ENCODE results near the gene ASGR2.
A peak's percentile ranks its signal among the peaks of the same experiment; 100 is the strongest.

Gene ASGR2

DNA sequence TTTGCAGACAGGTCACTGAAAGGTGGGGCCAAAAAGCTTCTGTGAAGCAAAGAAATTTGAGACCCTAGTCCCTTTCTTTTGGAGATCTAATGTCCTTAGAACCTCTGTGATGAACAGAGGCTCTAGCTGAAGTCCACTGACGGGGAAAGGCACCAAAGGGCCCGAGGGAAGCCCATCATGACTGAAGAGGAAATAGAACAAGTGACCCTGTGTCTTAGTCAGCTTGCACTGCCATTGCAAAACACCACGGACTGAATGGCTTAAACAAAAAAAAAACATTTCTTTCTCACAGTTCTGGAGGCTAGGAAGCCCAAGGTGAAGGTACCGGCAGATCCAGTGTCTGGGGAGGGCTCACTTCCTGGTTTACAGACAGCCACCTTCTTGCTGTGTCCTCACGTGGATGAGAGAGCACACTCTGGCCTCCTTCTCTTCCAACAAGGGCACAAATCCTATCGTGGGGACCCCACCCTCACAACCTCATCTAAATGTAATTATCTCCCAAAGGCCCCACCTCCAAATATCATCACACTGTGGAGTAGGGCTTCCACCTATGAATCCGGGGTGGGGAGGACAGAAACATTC, 24.3 kb upstream of the ASGR2 start:
- no peak for DNase-seq (ENCODE audit: insufficient read length, low spot score)
- no peak for FAIRE-seq
- TF ChIP-seq SPI1 (IDR thresholded peaks at IDR 0.05; ENCODE audit: low read depth, low read length) (no peak), POLR2AphosphoS5 (IDR thresholded peaks at IDR 0.05; ENCODE audit: low read depth, low read length) (no peak), POU2F2 (IDR thresholded peaks at IDR 0.05; ENCODE audit: low read depth, low read length) (no peak), POLR2A (IDR thresholded peaks at IDR 0.05; ENCODE audit: low read depth, low read length) (no peak), TAF1 (IDR thresholded peaks at IDR 0.05; ENCODE audit: low read depth, low read length) (no peak), PAX5 (IDR thresholded peaks at IDR 0.05; ENCODE audit: insufficient read depth, low read length, severe bottlenecking) (no peak)

DNA sequence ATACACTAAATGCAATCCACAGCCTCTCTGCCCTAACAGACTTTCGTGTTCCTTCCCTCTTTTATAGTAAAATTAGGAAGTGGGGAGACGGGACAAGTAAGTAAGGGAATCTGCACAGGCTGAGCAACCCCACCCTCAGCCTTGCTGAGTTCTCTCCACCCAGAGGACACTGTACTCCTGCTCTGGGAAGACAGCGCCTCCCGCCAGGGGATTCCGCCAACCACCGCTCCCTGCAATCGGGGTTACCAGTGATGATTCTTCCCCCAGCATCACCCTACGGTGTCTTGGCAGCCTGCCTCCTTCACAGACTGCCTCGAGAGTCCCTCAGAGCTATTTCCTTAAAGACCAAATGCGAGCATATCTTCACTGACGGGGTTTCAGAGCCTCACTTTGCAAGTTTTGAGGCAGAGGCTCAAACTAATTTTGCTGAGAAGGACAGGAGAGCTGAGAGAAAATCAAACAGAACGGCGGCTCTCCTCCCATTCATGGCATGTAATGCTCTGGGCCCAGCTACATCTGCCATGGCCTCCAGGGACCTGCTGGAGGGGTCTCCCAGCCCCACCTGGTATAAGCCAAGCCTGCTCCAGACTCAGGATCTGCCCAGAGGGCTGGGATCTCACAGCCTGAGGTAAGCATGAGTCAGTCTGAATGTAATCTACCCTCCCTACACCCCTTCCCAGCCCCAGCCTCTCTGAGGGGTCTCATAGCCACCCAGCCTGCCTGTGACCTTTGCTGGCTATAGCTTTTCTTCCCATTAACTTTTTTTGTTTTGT, 22.7 kb upstream of the ASGR2 start:
- FAIRE-seq (no peak), DNase-seq (ENCODE audit: insufficient read length, low spot score) (no peak)
- TF ChIP-seq POLR2A (IDR thresholded peaks at IDR 0.05; ENCODE audit: low read depth, low read length) (no peak), POU2F2 (IDR thresholded peaks at IDR 0.05; ENCODE audit: low read depth, low read length) (no peak), TAF1 (IDR thresholded peaks at IDR 0.05; ENCODE audit: low read depth, low read length) (no peak), POLR2AphosphoS5 (IDR thresholded peaks at IDR 0.05; ENCODE audit: low read depth, low read length) (no peak), SPI1 (IDR thresholded peaks at IDR 0.05; ENCODE audit: low read depth, low read length) (no peak), PAX5 (IDR thresholded peaks at IDR 0.05; ENCODE audit: insufficient read depth, low read length, severe bottlenecking) (no peak)

DNA sequence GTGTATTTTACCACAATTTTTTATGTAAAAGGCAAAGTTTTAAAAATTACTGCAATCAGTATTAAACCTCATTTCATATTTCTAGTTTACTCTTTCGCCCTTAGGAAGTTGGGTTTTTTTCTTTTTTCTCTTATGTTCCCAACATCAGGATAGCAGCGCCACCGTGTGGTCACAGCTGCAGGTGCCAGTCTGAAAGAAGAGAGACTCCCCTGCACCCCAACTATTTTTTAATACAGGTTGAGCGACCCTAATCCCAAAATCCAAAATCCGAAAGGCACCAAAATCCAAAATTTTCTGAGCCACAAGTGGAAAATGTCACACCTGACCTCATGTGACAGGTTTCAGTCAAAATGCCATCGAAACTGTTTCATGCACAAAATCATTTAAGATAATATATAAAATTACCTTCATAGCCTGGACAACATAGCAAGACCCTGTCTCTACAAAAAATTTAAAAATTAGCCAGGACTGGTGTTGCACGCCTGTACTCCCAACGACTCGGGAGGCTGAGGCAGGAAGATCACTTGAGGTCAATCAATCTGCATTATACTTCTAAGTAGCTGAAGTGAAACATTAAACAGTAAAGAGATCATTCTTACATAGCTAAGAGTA, 21.8 kb upstream of the ASGR2 start:
- DNase-seq (ENCODE audit: insufficient read length, low spot score): no peak
- no peak for TF ChIP-seq POU2F2 (IDR thresholded peaks at IDR 0.05; ENCODE audit: low read depth, low read length)
- TF ChIP-seq PAX5 (IDR thresholded peaks at IDR 0.05; ENCODE audit: insufficient read depth, low read length, severe bottlenecking): no peak
- FAIRE-seq: peak; percentile 79

DNA sequence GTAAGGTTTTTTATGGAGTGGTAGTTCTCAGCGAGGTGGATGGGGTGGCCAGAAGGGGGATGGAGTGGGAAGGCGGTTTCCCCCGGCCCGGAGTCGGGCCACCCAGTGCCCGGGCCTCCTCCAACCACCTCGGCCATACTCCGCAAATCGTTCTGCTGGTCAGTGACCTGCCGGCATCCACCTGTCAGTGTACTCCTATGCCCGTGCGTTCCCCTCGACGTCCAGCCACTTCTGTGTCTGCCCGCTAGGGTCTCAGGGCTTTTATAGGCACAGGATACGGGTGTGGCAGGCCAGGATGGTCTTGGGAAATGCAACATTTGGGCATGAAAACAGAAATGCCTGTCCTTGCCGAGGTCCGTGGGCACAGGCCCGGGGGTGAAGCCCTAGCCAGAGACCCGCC, 19.3 kb upstream of the ASGR2 start:
- FAIRE-seq: no peak

DNA sequence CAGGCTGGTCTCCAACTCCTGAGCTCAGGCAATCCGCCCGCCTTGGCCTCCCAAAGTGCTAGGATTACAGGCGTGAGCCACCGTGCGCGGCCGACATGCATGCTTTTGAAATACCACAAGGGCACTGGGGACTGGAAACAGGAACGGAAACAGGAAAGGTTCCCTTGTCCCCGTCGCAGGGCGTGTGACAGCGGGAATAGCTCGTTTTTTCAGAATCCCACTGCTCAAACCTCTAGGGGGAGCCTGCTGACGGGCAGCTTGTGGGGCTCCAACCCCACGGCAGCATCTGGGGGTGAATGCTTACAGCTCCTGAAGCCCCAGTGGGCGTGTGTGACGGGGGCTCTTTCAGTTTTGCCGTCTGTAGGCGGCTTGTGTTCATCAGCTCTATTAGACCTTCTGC, 18.8 kb upstream of the ASGR2 start:
- FAIRE-seq (peak; percentile 79), DNase-seq (ENCODE audit: insufficient read length, low spot score) (no peak)
- TF ChIP-seq POLR2AphosphoS5 (IDR thresholded peaks at IDR 0.05; ENCODE audit: low read depth, low read length): no peak
- TF ChIP-seq SPI1 (IDR thresholded peaks at IDR 0.05; ENCODE audit: low read depth, low read length): peak; percentile 51

More for the DNA sequence above, 19.3 kb upstream of the ASGR2 start:
- no peak for DNase-seq (ENCODE audit: insufficient read length, low spot score)
- TF ChIP-seq POLR2AphosphoS5 (IDR thresholded peaks at IDR 0.05; ENCODE audit: low read depth, low read length): no peak
- no peak for TF ChIP-seq POU2F2 (IDR thresholded peaks at IDR 0.05; ENCODE audit: low read depth, low read length)
- TF ChIP-seq TAF1 (IDR thresholded peaks at IDR 0.05; ENCODE audit: low read depth, low read length): no peak
- TF ChIP-seq PAX5 (IDR thresholded peaks at IDR 0.05; ENCODE audit: insufficient read depth, low read length, severe bottlenecking): no peak
- no peak for TF ChIP-seq SPI1 (IDR thresholded peaks at IDR 0.05; ENCODE audit: low read depth, low read length)
- TF ChIP-seq POLR2A (IDR thresholded peaks at IDR 0.05; ENCODE audit: low read depth, low read length): no peak

DNA sequence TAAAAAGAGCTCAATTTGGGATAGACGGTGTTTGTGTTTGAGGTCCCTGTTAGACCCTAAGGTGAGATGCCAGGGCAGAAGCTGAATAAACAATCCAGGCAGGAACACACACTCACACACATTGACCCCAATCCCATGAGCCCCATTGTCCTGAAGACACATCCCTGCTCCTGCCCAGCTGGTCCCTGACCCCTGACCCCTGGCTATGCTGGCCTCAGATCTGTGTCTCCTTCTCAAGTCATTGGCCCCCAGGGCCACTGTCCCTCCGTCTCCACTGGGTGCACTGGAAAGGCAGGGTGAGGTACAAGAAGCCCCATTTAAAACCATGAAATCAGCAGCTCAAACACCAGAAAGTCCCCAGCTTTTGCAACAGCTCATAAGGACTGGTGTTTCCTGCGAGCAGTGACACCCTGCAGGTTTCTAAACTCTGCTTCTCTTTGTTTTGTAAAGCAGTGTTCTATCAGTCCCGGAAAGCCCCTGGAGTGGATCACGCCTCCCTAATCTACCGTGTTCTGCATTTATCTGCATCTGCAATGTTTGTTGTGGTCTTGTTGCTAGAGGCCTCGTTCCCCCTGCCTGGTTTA, 18.0 kb upstream of the ASGR2 start:
- FAIRE-seq: peak; percentile 86
- peak; percentile 58 for DNase-seq (ENCODE audit: insufficient read length, low spot score)
- TF ChIP-seq PAX5 (IDR thresholded peaks at IDR 0.05; ENCODE audit: insufficient read depth, low read length, severe bottlenecking): no peak
- peak; percentile 39; the same call in 1 of the 2 replicates for TF ChIP-seq SPI1 (IDR thresholded peaks at IDR 0.05; ENCODE audit: low read depth, low read length)
- TF ChIP-seq TAF1 (IDR thresholded peaks at IDR 0.05; ENCODE audit: low read depth, low read length): no peak
- TF ChIP-seq POU2F2 (IDR thresholded peaks at IDR 0.05; ENCODE audit: low read depth, low read length): no peak
- peak; percentile 56; the same call in 1 of the 2 replicates for TF ChIP-seq POLR2A (IDR thresholded peaks at IDR 0.05; ENCODE audit: low read depth, low read length)

DNA sequence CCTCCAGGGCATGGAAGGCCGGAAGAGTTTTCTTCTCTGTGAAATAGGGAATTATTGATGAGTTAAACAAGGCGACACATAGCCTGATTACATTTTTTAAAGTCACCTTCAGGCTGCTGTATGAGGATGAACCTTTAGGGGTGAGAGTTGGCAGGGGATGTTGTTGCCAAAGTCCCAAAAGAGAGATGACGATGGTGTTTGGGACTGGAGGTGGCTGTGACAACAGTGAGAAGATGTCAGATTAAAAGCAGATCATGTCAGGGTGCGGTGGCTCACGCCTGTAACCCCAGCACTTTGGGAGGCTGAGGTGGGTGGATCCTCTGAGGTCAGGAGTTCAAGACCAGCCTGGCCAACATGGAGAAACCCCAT, 16.8 kb upstream of the ASGR2 start:
- DNase-seq (ENCODE audit: insufficient read length, low spot score) (no peak), FAIRE-seq (no peak)
- TF ChIP-seq POLR2AphosphoS5 (IDR thresholded peaks at IDR 0.05; ENCODE audit: low read depth, low read length): no peak
- no peak for TF ChIP-seq SPI1 (IDR thresholded peaks at IDR 0.05; ENCODE audit: low read depth, low read length)
- no peak for TF ChIP-seq POLR2A (IDR thresholded peaks at IDR 0.05; ENCODE audit: low read depth, low read length)

DNA sequence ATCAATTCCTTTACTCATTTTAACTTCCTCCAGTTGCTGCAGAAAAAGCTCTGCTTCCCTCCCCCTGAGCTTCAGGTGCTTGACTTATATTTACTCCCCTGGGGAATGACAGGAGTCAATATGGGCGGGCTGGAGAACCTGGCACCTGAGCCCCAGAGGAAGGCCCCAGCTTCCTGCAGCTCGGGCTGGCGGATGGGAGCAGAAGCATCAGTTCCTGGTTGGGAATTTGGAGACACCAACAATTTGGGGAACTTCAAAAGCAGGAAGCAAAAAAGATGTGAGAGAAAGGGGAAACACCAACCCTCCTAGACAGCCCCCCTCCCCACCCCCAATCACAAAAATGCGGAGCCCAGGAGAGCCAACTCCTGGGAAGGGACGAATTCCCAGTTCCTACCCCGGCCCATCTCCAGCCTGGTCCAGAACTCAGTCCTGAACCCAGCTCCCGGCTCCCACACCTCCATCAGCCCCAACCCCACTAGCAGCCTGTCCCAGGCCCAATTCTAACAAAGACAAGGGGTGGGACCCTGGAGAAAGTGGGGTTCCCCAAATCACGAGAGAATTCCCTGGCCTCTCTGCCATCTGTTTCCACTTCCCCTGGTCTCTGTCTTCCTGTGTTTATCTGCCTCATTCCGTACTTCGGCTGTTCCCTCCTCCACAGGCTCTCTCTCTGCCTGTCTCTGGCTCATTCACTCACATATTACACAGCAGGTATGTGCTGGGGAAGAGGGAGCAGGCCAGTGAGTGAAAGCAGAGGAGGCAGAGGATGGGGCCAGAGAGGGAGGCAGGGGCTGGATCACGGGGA, 16.2 kb upstream of the ASGR2 start:
- TF ChIP-seq PAX5 (IDR thresholded peaks at IDR 0.05; ENCODE audit: insufficient read depth, low read length, severe bottlenecking) (no peak), SPI1 (IDR thresholded peaks at IDR 0.05; ENCODE audit: low read depth, low read length) (no peak), POLR2AphosphoS5 (IDR thresholded peaks at IDR 0.05; ENCODE audit: low read depth, low read length) (no peak), POU2F2 (IDR thresholded peaks at IDR 0.05; ENCODE audit: low read depth, low read length) (no peak), POLR2A (IDR thresholded peaks at IDR 0.05; ENCODE audit: low read depth, low read length) (no peak)
- FAIRE-seq (peak; percentile 47), DNase-seq (ENCODE audit: insufficient read length, low spot score) (no peak)

DNA sequence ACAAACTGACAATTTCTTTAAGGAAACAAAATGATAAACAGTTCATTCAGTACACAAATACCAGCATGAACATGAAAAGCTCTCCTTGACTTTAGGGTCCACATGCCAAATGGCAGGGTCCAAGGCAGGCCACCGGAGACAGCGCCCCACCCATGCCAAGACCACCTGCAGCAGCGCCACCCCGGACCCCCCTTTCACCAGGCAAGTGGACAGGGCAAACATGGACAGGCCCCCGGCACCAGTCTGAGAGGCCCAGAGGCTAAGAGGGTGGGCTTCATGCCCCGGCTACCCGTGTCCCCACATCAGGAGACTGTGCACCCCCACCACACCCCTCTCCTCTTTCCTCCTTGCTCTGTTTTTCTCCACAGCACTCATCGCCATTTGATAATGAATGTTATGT, 14.7 kb upstream of the ASGR2 start:
- DNase-seq (ENCODE audit: insufficient read length, low spot score): no peak
- no peak for TF ChIP-seq POLR2A (IDR thresholded peaks at IDR 0.05; ENCODE audit: low read depth, low read length)
- no peak for TF ChIP-seq TAF1 (IDR thresholded peaks at IDR 0.05; ENCODE audit: low read depth, low read length)
- no peak for TF ChIP-seq SPI1 (IDR thresholded peaks at IDR 0.05; ENCODE audit: low read depth, low read length)
- no peak for TF ChIP-seq POU2F2 (IDR thresholded peaks at IDR 0.05; ENCODE audit: low read depth, low read length)
- TF ChIP-seq POLR2AphosphoS5 (IDR thresholded peaks at IDR 0.05; ENCODE audit: low read depth, low read length): no peak
- no peak for TF ChIP-seq PAX5 (IDR thresholded peaks at IDR 0.05; ENCODE audit: insufficient read depth, low read length, severe bottlenecking)
- no peak for FAIRE-seq

Measured in GM12891 (cell line).